Epidermal melanocyte (primary cell): Measurements from ENCODE around the gene KLHL30.
"Not testable (repeated sequence)": the region's sequence is repeated elsewhere in the genome, so short reads cannot be mapped to it uniquely, and the experiment has no call there.

Experiments used
- DNase-seq: peaks from one replicate; pipeline ENCODE4 v3.0.0; 2011; ENCODE audit warnings: low spot score; ENCODE audit not compliant: insufficient read length

Gene KLHL30

DNA sequence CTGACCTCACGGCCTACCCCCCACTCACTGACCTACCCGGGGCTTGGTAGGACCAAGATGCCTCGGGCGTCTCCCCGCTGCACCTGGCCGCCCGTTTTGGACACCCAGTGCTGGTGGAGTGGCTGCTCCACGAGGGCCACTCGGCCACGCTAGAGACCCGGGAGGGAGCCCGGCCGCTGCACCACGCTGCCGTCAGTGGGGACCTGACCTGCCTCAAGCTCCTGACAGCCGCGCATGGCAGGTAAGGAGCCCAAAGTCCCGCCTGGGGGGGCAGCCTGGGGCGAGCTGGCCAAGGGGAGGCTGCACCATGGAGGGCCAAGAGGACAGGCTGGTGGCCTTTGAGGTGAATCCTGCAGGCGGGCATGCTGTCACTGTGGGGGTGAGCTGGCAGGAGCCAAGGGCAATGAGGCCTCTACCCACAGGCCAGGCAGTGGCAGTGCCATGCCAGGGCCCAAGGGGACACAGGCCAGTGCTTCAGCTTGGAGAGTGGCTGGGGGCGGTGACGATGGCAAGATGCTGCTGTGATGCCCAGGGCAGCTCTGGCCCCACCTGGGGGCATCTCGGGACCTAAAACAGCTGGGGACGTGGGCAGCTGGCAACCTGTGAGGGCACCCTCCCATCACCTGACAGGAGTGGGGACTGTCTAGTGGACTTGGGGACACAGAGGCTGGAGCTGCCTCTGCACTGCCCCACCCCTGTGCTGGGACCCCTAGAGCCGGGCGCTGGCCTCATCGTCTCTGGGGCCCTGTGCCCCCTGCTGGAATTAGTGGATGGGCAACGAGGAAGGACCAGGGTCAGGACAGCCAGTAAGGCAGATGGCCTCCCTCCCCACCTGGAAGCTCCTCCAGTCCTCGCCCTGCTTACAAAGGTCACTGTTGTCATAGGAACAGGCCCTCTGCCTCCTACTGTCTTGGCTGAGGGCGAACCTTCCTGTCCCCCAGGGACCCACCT lies 36.3 kb upstream of the KLHL30 start:
- DNase-seq = no peak

DNA sequence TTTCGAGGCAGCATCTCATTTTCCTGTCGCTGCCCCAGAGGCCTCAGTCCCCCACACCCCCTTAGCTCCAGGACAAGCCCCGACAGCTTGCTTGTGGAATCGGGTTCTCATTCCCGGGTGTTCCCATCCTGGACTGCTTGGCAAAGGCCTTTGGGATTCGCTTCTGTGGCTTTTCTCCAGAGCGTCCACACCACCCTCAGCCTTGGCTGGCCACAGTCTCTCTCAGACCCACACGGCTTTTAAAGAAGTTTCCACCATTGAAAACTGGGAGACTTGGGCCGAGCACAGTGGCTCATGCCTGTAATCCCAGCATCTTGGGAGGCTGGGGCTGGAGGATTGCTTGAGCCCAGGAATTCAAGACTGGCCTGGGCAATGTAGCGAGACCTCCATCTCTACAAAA lies 35.6 kb upstream of the KLHL30 start:
- no peak for DNase-seq

GRCh38 chr2:238103465-238104225 lies 34.8 kb upstream of the KLHL30 start:
- DNase-seq = no peak

DNA sequence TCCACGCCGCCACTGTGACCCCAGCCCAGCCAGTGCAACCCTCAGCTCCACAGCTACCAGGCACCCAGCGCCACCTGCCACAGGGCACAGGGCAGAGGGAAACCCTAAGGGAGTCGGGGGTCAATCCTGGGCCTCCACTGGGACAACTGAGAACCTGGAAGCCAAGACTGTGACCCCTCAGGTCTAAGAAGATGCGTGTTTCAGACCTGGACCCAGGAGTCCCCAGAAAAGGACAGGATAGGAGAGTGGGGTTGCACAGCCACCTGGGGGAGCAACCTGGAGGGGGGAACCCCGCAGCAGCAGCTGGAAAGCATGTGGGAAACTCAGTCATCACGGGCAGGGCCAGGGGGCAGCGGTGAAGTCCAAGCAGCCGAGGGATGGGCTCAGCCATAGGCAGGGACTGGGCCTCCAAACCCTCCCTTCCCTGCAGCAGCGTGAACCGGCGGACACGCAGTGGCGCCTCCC lies 34.2 kb upstream of the KLHL30 start:
- no peak for DNase-seq

- DNase-seq = no peak
Measured at GRCh38 chr2:238104691-238105371, 33.6 kb upstream of the KLHL30 start.

DNA sequence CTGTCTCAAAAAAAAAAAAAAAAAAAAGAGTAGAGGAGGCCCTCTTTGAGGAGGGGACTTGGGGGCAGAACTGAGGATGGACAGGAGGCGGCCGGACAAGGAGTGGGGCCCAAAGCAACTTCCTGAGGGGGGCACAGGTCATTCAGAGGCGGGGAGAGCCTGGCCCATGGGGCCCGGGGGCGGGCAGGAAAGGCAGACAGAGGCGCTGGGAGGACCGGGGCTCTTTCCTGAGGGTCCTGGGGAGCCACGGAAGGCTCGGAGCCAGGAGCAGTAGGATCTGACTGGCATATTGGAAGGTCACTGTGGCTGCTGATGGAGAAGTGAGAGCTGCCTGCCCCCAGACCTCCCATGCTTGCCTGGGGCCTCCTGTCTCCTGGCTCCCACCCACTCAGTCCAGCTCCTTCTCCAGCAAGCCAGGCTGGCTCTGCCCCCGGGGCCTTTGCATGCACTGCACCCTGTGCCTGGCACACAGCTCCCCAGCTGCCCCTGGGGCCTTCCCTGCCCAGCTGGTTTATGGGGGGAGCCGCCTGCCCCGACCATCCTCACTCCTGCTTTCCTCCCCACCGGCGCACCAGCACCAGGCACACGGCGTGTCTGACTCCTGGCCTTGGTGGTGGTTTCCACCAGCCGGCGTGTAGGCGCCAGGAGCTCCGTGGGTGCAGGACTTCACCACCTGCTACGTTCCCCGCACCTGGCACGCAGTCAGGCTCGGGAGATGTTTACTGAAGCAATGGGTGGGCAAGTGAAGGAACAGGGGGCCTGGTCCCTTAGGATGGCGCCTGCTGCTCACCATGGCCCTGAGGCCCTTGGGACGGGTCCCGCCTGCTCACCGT lies 32.7 kb upstream of the KLHL30 start:
- DNase-seq = no peak

DNA sequence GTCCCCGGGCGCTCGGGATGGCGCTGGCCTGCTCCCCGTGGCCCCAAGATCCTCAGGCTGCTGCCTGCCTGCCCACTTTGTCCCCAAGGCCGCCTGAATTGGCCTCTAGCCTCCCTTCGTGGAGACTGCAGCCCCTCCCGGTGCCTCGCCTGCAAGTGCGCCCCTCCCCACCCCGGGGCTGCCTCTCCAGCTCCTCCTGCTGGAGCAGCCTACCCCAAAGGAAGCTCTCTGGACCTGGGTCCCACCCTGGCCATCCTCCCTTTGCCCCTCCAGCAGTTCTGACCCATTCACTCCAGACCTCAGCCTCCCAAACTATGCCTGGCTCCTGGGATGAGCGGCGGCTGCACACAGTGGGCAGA lies 32.1 kb upstream of the KLHL30 start:
- no peak for DNase-seq

GRCh38 chr2:238106698-238107524 lies 31.6 kb upstream of the KLHL30 start:
- no peak for DNase-seq

GRCh38 chr2:238107525-238108422 lies 30.7 kb upstream of the KLHL30 start:
- DNase-seq = no peak

DNA sequence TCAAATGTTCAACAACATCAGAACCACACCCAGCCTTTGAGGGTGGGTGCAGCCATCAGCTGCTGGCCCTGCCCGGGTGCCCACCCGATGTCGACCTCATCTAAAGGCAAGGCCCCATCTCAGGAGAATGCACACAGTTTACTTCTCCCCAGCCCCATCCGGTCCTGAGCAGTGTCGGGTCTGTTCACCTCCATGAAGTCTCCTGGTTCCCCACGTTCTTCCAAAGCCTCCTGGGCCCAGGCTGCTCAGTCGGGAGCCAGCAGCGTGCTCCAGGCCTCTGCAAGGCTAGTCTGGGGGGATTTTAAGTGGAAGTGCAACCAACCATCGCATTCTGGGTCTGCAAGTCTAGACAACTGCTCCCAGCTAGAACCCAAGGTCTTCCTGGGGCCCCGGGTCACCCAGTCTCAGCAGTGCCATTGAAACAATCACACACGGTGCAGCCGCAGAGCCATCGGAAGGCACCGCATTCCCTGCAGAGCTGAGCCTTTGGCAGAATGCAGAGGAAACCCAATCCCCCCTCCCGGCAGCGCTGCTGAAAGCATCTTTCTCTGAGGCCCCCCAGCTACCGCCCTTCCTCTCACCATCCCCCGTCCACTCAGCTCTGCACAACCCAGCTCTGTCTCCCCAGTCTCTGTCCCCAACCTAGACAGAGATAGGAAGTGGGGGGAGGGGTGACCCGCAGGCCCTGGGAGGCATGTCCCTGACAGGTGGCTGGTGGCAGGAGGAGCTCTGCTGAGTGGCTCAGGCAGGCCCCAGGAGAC lies 29.9 kb upstream of the KLHL30 start:
- no peak for DNase-seq

- no peak for DNase-seq
Measured at GRCh38 chr2:238113611-238114010, 24.9 kb upstream of the KLHL30 start.

GRCh38 chr2:238114331-238114841 lies 24.1 kb upstream of the KLHL30 start:
- DNase-seq = no peak

DNA sequence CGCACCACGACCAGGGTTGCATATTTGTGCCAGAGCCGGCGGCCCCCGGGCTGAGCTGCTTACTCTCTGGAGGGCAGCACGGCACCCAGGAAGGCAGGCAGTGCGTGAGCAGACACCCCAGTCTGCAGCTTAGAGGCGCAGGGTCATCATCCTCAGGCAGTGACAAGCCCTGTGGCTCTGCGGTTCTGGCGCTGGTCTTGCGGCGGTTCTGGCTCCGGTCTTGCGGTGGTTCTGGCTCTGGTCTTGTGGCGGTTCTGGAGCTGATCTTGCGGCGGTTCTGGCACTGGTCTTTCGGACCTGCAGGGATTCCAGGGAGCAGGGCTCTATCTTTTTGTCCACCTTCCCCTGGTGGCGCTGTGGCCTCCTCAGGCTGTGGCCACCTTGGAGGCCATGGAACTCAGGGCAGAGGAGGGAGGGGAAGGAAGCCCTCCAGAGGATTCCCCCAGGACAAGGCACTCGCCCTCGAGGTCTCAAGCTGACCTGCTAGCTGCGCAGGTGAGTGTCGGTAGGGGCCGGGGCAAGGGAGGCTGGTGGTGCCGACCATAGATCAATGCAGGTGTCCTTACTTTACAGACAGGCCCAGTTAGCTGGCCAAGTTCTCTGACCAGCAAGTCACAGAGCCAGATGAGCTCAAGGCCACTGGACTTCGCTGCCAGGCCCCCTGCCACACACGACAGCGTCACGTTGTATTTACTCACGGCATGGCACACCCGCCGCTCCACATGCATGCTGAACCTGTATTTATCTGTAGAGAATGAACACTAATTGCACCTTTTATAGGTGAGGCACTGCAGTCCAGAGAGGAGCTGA lies 23.4 kb upstream of the KLHL30 start:
- DNase-seq = no peak

DNA sequence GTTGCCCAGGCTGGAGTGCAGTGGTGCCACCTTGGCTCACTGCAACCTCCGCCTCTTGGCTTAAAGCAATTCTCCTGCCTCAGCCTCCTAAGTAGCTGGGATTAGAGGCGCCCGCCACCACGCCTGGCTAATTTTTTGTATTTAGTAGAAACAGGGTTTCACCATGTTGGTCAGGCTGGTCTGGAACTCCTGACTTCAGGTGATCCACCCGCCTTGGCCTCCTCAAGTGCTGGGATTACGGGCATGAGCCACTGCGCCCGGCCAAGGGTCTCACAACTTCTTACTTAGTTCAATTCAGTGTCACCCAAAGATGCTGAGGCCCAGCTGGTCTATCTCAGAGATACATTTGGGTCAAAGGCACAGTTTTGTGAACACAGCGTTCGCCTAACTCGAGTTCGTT lies 22.8 kb upstream of the KLHL30 start:
- not testable (repeated sequence) for DNase-seq

- no peak for DNase-seq
Measured at GRCh38 chr2:238116298-238117198, 21.9 kb upstream of the KLHL30 start.
